K562 (cell line): ENCODE data around the gene KRTAP10-8. TPM values are rescaled to one million over a fixed set of nuclear protein-coding genes. Genes with fewer than 3 reads are reported as not detected.
"Not testable (repeated sequence)": the region's sequence is repeated elsewhere in the genome, so short reads cannot be mapped to it uniquely, and the experiment has no call there.

Source experiments
- ATAC-seq: fragments of 200-7000 bp; cut with Tn5 transposase; 3 replicates; pipeline ENCODE4 v1.9.1; 2020; ENCODE audit warnings: moderate library complexity
- BruUV-seq: library from RNA; stranded (reverse); fragments of 400-500 nt; replicated peaks from 2 replicates; lab custom pipeline; 2021; lab: Mats Ljungman, UMichigan
- CTCF ChIA-PET: fragments of 300-600 bp; formaldehyde crosslinking; extraction: SDS; loops from one replicate; lab custom pipeline; 2021; ENCODE audit warnings: low intra/inter-chr PET ratio; lab: Yijun Ruan, JAX
- POLR2A ChIA-PET: fragments of 300-600, 350-650 bp; sonication (Branson Sonifier 250); formaldehyde crosslinking; extraction: SDS; loops from one replicate; lab custom pipeline; 2021; ENCODE audit warnings: antibody characterized with exemption, inconsistent platforms; lab: Yijun Ruan, JAX
- DNase-seq, 4 experiments: peaks; one replicate each; pipeline versions ENCODE4 v3.0.0 to v3.0.0-alpha.2; 2011 to 2018; ENCODE audit warnings: low spot score in 3 of 4, mixed read lengths in 3 of 4; ENCODE audit errors: extremely low read depth in 1 of 4
- FAIRE-seq: peaks from 2 replicates; lab custom pipeline; 2011; peaks lifted over from hg19 to GRCh38; lab: Jason Lieb, UNC
- H2AFZ ChIP-seq: 2 replicates; pipeline ENCODE4 v1.6.0; 2011; ENCODE audit warnings: low read depth, low read length, control low read depth, inconsistent platforms
- H3K27ac ChIP-seq: fragments of 200-600 bp; 3 replicates; pipeline ENCODE4 v1.8.0; 2011; ENCODE audit warnings: low read depth, mild to moderate bottlenecking, control low read depth, inconsistent platforms, low read length, moderate library complexity, mixed read lengths; ENCODE audit errors: extremely low read depth
- H3K27me3 ChIP-seq, 2 experiments: fragments of 300-600 bp in 1 of 2; 2 replicates in 1 of 2; 3 replicates in 1 of 2; pipeline versions ENCODE4 v1.6.0 to v1.8.0; 2011; ENCODE audit warnings: inconsistent platforms in 2 of 2, low read length in 2 of 2, mild to moderate bottlenecking in 1 of 2, mixed read lengths in 1 of 2, moderate library complexity in 1 of 2; ENCODE audit not compliant: control insufficient read depth in 2 of 2, insufficient read depth in 2 of 2
- H3K36me3 ChIP-seq: fragments of 300-600 bp; 3 replicates; pipeline ENCODE4 v1.8.0; 2011; ENCODE audit warnings: mild to moderate bottlenecking, low read length, inconsistent platforms; ENCODE audit not compliant: control insufficient read depth, insufficient read depth
- H3K4me1 ChIP-seq, 2 experiments: fragments of 200-600 bp in 1 of 2; replicated peaks in 1 of 2; 2 replicates in 1 of 2; 3 replicates in 1 of 2; pipeline versions ENCODE4 v1.5.1 to v1.8.0; 2011; ENCODE audit warnings: inconsistent platforms in 2 of 2, low read length in 2 of 2, mild to moderate bottlenecking in 1 of 2, mixed read lengths in 1 of 2, moderate library complexity in 1 of 2; ENCODE audit not compliant: control insufficient read depth in 2 of 2, insufficient read depth in 2 of 2
- H3K4me2 ChIP-seq: 2 replicates; pipeline ENCODE4 v1.6.1; 2011; ENCODE audit warnings: low read length, control low read depth, inconsistent platforms, mixed read lengths; ENCODE audit not compliant: insufficient read depth
- H3K4me3 ChIP-seq: fragments of 200-600 bp; sonication (generic), shearing (Covaris generic); 2 replicates; pipeline ENCODE4 v1.5.1; 2016; ENCODE audit warnings: control low read depth, inconsistent platforms
- H3K79me2 ChIP-seq: fragments of 200-600 bp; 3 replicates; pipeline ENCODE4 v1.8.0; 2011; ENCODE audit warnings: low read length, inconsistent platforms; ENCODE audit not compliant: control insufficient read depth, insufficient read depth
- H3K9ac ChIP-seq, 2 experiments: 2 replicates each; pipeline versions ENCODE4 v1.6.0 to v1.6.1; 2011; ENCODE audit warnings: low read depth in 2 of 2, low read length in 2 of 2, control low read depth in 1 of 2, inconsistent platforms in 1 of 2, mild to moderate bottlenecking in 1 of 2, mixed read lengths in 1 of 2; ENCODE audit not compliant: insufficient read depth in 1 of 2
- H3K9me1 ChIP-seq: one replicate; pipeline ENCODE4 v1.6.0; 2011; ENCODE audit warnings: inconsistent platforms, mild to moderate bottlenecking, low read length, moderate library complexity; ENCODE audit not compliant: control insufficient read depth, insufficient read depth
- H3K9me3 ChIP-seq: replicated peaks from 2 replicates; pipeline ENCODE4 v1.5.1; 2011; ENCODE audit warnings: low read depth, low read length, inconsistent platforms; ENCODE audit not compliant: control insufficient read depth, insufficient read depth
- H4K20me1 ChIP-seq: replicated peaks from 2 replicates; pipeline ENCODE4 v1.6.1; 2011; ENCODE audit warnings: low read length, inconsistent platforms, mixed read lengths; ENCODE audit not compliant: control insufficient read depth, insufficient read depth
- KDM1A ChIP-seq, 2 experiments: fragments of 450-650 bp; IDR thresholded peaks; 2 replicates each; pipeline ENCODE4 v1.6.1; 2016; ENCODE audit warnings: mild to moderate bottlenecking in 2 of 2
- LCOR ChIP-seq: sonication (generic); formaldehyde crosslinking; IDR thresholded peaks from 2 replicates; pipeline ENCODE4 v1.8.0; 2022; ENCODE audit warnings: mild to moderate bottlenecking, missing genetic modification reagents
- NFYB ChIP-seq: IDR thresholded peaks from 2 replicates; pipeline ENCODE4 v1.6.1; 2011; ENCODE audit warnings: mild to moderate bottlenecking, moderate library complexity; ENCODE audit not compliant: insufficient read length; ENCODE audit errors: extremely low read depth
- PBX2 ChIP-seq, 2 experiments: IDR thresholded peaks in 1 of 2; conservative IDR thresholded peaks in 1 of 2; 2 replicates each; pipeline ENCODE4 v1.6.1; 2016; ENCODE audit warnings: low read depth in 2 of 2, mild to moderate bottlenecking in 1 of 2, missing compliant biosample characterization in 1 of 2, missing genetic modification characterization in 1 of 2, moderate library complexity in 1 of 2
- SAP30 ChIP-seq: fragments of 200-600 bp; sonication (generic); IDR thresholded peaks from 2 replicates; pipeline ENCODE4 v1.6.1; 2012; ENCODE audit warnings: borderline replicate concordance, low read depth, mild to moderate bottlenecking, moderate library complexity, low read length, control low read depth, inconsistent platforms; ENCODE audit not compliant: insufficient read depth, poor library complexity, severe bottlenecking
- SMARCB1 ChIP-seq: IDR thresholded peaks from 2 replicates; pipeline ENCODE4 v1.6.1; 2011; ENCODE audit warnings: improper control_type of control experiment, low read depth; ENCODE audit not compliant: insufficient read length
- ZNF146 ChIP-seq: IDR thresholded peaks from one replicate; pipeline ENCODE4 v1.6.1; 2018; ENCODE audit warnings: missing compliant biosample characterization; ENCODE audit not compliant: unreplicated experiment
- ZNF609 ChIP-seq: sonication (generic); formaldehyde crosslinking; IDR thresholded peaks from 2 replicates; pipeline ENCODE4 v1.8.1; 2023; ENCODE audit warnings: missing genetic modification reagents, mild to moderate bottlenecking, borderline replicate concordance
- WGBS: fragments of 100-300 bp; shearing (Covaris generic); methylation state at CpG from one replicate; pipeline ENCODE4 v1.1.6; 2016; ENCODE audit warnings: low coverage, mixed read lengths; ENCODE audit not compliant: insufficient coverage; ENCODE audit errors: missing lambda C conversion rate; 5-methylcytosine and 5-hydroxymethylcytosine counted together
- in situ Hi-C: fragments of 300-500 bp; cut with MboI; formaldehyde crosslinking; loops from 4 replicates; pipeline ENCODE4 v1.15.0; 2018; ENCODE audit warnings: inconsistent platforms, mixed read lengths
- intact Hi-C: fragments of 100-400 bp; cut with micrococcal nuclease; formaldehyde crosslinking; loops from 2 replicates; pipeline ENCODE4 v1.14.2; 2022
- polyA plus RNA-seq, 8 experiments: library from polyadenylated mRNA; depleted of rRNA in 4 of 8; stranded (reverse) in 5 of 8; unstranded in 3 of 8; fragments of >200 nt; fragmentation: Nextera tagmentation in 2 of 8; fragmentation: Illumina TruSeq in 1 of 8; extraction: Ambion mirVana in 2 of 8; extraction: Trizol in 1 of 8; gene quantifications; 2 replicates each; pipeline versions ENCODE4 v1.2.1 to v1.2.3, GENCODE V29; 2011 to 2014; ENCODE audit warnings: inconsistent platforms in 1 of 8, missing spikeins in 1 of 8
- total RNA-seq, 7 experiments: library from RNA; depleted of rRNA in 6 of 7; stranded (reverse); fragments of >200 nt in 6 of 7; fragmentation: Illumina TruSeq in 2 of 7; extraction: Trizol in 2 of 7; gene quantifications; 2 replicates each; pipeline versions ENCODE4 v1.2.1 to v1.2.3, GENCODE V29; 2011 to 2021; ENCODE audit warnings: low replicate concordance in 1 of 7

KRTAP10-8 gene
- total and polyA plus RNA-seq, 9 of the 15 experiments (the other 6 are each of a cell fraction or from before 2014, with no cell fraction given): not detected

GRCh38 chr21:44579833-44580144 lies 32.1 kb upstream of the KRTAP10-8 start (continued):
- no peak for TF ChIP-seq ZNF609 (CRISPR knock-in tag)
- TF ChIP-seq KDM1A (IDR thresholded peaks at IDR 0.05): no peak
- no peak for TF ChIP-seq SMARCB1
- no peak for TF ChIP-seq ZNF146 (CRISPR knock-in tag)
- no peak for TF ChIP-seq LCOR
- no peak for TF ChIP-seq SAP30
- TF ChIP-seq NFYB: no peak
- TF ChIP-seq PBX2 (CRISPR knock-in tag; IDR thresholded peaks at IDR 0.05; ENCODE audit: low read depth): no peak
- no peak for TF ChIP-seq PBX2 (tag; conservative IDR thresholded peaks at IDR 0.05; ENCODE audit: low read depth)

GRCh38 chr21:44580231-44580821 lies 31.6 kb upstream of the KRTAP10-8 start, which contains the start of gene KRTAP10-5:
Gene KRTAP10-5 (minus strand): TSS chr21:44580604. CDS start chr21:44580578, 26 bp downstream.
- H3K4me3 ChIP-seq, CTCF ChIA-PET, H4K20me1 ChIP-seq, DNase-seq, BruUV-seq, H3K9ac ChIP-seq, H3K36me3 ChIP-seq, H3K4me1 ChIP-seq, H2AFZ ChIP-seq, intact Hi-C loops, in situ Hi-C loops, ATAC-seq, FAIRE-seq, H3K27ac ChIP-seq, H3K9me3 ChIP-seq, H3K79me2 ChIP-seq, H3K9me1 ChIP-seq, H3K4me2 ChIP-seq: not testable (repeated sequence)
- H3K27me3 ChIP-seq: peaks cover 0 to 16% of the 10 kb centered on the region in 2 experiments; a peak in 3 of 5 replicates
- POLR2A ChIA-PET: interaction anchor here (0.7 to 1.4 kb wide), 2 partner anchors 19 to 182 kb away, joined by 3 read pairs; no protein-coding TSS in a partner anchor
- WGBS: 3% methylated on average over 15 of the region's 19 CpGs
